T-helper 1 cell treated with Interleukin-12 subunit alpha and Interleukin-12 subunit beta and Interleukin-4 antibody, amounts not matched to agents 30 ng/mL and 1 ng/mL, for 36 hours (primary cell): ENCODE measurements around the gene B3GNT3. TPM values are rescaled to one million over a fixed set of nuclear protein-coding genes. Genes with fewer than 3 reads are reported as not detected.

ENCODE experiments used
- intact Hi-C: fragments of 100-400 bp; cut with micrococcal nuclease; formaldehyde crosslinking; loops from one replicate; pipeline ENCODE4 v1.15.1; 2024
- total RNA-seq: library from RNA; stranded (reverse); gene quantifications from 2 replicates; pipeline ENCODE4 v1.2.3, GENCODE V29; 2022

B3GNT3 gene
- total RNA-seq: 0.61 and 0.90 TPM in 2 replicates

DNA sequence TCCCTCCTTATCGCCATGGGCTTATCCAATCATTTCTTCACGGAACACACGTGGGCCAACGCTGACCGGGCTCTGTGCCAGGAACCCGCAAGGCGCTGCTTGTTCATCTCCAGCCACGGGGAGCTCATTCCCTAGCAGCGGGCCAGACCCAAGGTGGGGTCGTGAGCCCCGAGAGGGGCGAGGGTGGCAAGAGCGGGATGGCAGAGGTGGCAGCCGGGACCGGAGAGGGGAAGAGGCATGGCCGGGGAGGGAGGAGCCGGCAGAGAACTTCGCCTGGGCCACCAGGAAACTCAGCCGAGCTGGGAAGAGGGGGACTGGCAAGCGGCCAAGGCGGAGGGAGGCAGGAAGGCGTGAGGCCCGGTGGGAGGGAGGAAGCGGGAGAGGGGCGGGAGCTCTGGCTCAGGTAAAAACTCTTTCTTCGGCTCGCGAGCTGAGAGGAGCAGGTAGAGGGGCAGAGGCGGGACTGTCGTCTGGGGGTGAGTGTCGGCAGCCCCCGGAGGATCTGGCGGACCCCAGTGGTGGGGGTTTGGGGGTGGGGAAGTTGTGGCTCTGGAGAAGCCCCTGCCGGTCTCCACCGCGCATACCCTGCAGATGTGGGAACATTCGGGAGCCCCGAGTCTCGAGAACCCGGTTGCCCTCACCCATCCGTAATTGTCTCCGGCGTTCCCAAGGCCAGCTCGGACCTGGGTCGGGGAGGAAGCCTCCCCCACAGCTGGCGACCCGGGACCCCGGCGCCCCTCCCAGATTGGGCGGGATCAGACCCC lies at the start of gene B3GNT3:
TSS of gene B3GNT3 (plus strand) at position 408 of the 764 bp plus-strand sequence. CDS start 12,670 bp downstream, outside the sequence.
- intact Hi-C loops: no loop called here

DNA sequence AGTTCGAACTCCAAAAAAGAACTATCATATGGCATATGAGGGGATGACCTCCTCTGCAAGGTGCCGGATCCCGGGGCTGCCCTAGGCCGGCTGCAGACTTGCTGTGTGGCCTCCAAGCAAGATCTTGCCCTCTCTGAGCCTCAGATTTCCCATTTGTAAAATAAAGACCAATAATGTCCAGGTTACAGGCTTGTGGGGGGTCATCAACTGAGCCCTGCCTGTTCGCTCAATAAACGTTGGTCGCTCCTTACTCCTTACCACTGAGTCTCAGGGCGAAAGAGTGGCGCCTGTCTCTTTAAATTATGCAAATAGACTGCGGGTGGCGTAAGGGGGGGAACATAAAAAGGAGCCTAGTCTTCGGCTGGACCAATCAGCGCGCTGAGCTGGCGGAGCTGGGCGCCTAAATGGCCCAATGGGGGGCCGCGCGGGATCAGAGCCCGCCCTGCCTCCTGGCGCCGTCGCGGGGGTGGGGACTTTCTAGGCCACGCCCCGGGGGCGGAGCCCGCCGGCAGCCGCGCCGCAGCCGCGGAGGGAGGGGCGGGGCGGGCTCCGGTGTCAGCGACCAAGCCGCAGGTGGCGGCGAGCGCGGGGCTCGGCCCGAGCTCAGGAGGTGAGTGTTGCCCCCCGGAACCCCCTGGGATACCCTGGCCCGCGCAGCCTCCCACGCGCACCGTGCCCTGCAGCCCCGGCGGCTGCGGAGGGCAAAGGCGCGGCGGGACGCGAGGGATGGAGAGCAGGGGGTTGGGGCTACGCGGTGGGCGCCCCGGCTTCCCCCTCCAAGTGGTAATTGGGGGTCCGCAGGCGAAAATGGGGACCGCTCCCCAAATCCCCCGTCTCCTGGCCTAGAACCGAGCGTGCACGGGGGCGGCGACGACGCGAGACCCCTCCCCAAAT lies 47.5 kb upstream of the B3GNT3 start:
- intact Hi-C loops: loop anchor here (1.0 kb wide), 3 partner anchors 28 to 192 kb away; partner anchors contain the start of genes COLGALT1 and MAP1S

DNA sequence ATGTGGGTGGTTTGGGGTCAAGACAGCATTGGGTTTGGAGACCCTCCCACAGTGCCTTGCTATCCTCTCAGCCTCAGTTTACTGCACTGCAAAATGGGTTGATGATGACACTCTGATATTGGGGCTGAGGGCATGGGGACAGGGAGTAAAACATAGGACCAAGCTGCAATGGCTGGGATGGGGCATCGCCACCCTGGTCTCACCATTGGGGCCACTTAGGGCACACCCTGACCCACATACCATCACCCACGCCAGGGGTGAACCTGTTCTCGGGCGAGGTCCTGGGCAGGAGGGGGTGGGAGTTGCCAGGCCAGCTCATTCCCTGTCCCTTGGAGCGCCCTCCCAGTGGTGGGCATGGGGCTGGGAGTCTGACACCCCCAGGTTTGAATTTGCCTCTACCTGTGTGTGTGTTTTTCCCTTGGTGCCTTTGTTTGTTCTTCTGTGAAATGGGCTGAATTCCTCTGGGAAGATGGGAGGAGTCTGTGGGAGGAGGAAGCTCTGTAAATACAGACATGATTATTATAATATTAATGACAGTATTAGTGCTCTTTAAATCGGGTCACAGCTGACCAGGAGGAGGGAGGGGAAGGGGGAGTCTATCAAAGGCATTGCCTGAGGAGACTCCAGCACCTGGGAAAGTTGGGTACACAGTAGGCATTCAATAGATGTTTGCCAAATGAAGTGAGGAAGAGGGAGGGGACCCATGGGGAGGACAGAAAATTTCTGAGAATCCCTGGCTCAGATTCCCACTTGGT lies 45.9 kb upstream of the B3GNT3 start:
- intact Hi-C loops: no loop called here

DNA sequence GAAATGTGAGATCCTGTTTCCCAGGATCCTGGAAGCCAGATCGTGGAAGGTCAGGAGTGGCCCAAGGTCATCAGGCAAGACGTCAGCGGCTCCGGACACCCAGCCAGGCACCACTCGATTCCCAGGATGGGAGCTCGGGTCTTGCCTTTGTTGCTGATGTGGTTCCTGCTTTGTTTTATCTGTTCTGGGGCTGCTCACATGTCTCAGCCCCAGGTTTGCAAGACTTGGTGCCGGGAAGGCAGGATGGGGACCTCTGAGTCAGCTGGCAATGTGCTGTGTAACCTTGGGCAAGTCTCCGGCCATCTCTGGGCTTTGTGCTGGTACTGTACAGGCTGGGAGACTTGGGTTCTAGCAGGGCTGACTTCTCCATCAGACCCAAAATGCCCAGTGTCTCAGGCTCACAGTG lies 45.0 kb upstream of the B3GNT3 start:
- intact Hi-C loops: no loop called here

- intact Hi-C loops: loop anchor here (1.0 kb wide), 2 partner anchors 32 to 196 kb away; partner anchors contain the start of genes COLGALT1 and MAP1S
These were observed 43.6 kb upstream of the B3GNT3 start, which contains the start of gene FCHO1 for GRCh38 chr19:17751103-17751911. FCHO1 (plus strand) TSS chr19:17751477; CDS start chr19:17755165, 3,688 bp downstream.

GRCh38 chr19:17751912-17752273 lies 43.0 kb upstream of the B3GNT3 start:
- intact Hi-C loops: loop anchor here (1.0 kb wide), 2 partner anchors 33 to 197 kb away; partner anchors contain the start of genes COLGALT1 and MAP1S

DNA sequence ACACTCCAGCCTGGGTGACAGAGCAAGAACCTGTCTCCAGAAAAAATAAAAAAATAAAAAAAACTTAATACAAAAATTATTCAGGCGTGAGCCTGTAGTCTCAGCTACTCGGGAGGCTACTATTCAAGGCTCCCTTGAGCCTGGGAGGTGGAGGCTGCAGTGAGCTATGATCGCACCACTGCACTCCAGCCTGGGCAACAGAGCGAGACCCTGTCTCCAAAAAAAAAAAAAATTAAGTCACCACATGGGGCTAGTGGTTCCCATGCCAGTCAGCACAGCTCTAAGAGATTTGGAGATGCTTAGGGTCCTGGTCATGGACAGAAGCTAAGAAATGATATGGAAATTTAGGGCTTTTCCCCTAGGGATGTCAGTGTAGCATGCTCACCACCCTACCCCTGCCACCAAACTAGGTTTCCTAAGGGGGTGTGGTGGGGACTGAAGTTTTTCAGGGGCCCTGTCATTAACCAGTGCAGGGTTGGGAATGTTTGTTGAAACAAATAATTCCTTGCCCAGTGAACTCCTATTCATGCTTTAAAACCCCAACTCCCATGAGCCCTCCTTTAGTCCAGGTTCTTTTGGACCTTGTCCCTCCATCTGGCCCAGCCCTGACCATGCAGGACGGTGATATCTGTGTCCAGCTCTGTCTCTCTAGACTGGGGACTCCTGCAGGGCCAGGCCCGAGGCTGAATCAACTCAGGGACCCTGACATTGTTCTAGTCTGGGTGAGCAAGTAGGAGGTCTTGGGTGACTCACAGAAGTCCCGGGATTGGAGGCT lies 41.9 kb upstream of the B3GNT3 start:
- intact Hi-C loops: no loop called here

GRCh38 chr19:17753976-17754375 lies 41.0 kb upstream of the B3GNT3 start:
- intact Hi-C loops: no loop called here

GRCh38 chr19:17754634-17755442 lies 40.1 kb upstream of the B3GNT3 start:
- intact Hi-C loops: no loop called here

GRCh38 chr19:17755443-17755890 lies 39.5 kb upstream of the B3GNT3 start:
- intact Hi-C loops: no loop called here

GRCh38 chr19:17755977-17756670 lies 38.8 kb upstream of the B3GNT3 start:
- intact Hi-C loops: no loop called here

- intact Hi-C loops: no loop called here
These were observed 37.8 kb upstream of the B3GNT3 start for GRCh38 chr19:17757125-17757524.

DNA sequence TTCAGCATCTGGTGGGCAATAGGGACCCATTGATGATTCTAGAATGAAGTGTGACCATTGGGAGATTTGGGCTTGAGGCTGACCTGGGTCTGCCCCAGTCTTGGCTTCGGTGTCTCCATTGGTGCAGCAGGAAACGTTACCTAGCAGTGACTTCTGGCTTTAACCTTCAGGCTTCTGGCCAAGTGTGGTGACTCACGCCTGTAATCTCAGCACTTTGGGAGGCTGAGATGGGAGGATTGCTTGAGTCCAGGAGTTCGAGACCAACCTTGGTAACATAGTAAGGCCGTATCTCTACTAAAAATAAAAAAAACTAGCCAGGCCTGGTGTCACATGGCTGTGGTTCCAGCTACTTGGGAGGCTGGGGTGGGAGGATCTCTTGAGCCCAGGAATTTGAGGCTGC lies 36.4 kb upstream of the B3GNT3 start:
- intact Hi-C loops: no loop called here

- intact Hi-C loops: no loop called here
These were observed 33.8 kb upstream of the B3GNT3 start for GRCh38 chr19:17761148-17761547.

GRCh38 chr19:17762505-17763229 lies 32.3 kb upstream of the B3GNT3 start:
- intact Hi-C loops: no loop called here

GRCh38 chr19:17764348-17764747 lies 30.6 kb upstream of the B3GNT3 start:
- intact Hi-C loops: no loop called here

DNA sequence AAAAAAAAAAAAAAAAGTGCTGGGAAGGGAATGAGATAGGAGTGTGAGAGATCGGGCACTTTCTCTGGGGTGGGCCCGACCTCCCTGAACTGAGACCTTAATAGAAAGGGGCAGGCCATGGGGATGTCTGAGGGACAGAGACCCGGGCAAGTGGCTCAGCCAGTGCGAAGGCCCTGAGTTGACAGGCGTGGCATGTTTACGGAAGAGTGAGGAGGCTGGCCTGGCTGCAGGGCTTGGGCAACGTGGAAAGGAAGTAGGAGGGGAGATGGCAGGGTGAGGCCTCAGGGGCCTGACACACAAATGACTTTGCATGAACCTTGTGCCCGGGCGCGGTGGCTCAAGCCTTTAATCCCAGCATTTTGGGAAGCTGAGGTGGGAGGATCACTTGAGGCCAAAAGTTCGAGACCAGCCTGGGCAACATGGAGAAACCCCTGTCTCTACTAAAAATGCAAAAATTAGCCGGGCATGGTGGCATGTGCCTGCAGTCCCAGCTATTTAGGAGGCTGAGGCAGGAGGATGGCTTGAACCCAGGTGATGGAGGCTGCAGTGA lies 29.8 kb upstream of the B3GNT3 start:
- intact Hi-C loops: no loop called here
